Glutamatergic neuron (in vitro differentiated cells): ENCODE measurements around the gene HDAC4. TPM values are rescaled to one million over a fixed set of nuclear protein-coding genes. Genes with fewer than 3 reads are reported as not detected.
A peak's percentile ranks its signal among the peaks of the same experiment; 100 is the strongest.

Source experiments
- DNase-seq: peaks from one replicate; pipeline ENCODE4 v3.0.0; 2022
- H3K27ac Mint-ChIP-seq: one replicate; pipeline ENCODE4 v1.8.0; 2020; ENCODE audit warnings: mild to moderate bottlenecking, mixed read lengths, inconsistent platforms; ENCODE audit not compliant: unreplicated experiment
- H3K27me3 Mint-ChIP-seq: one replicate; pipeline ENCODE4 v1.8.0; 2020; ENCODE audit warnings: mild to moderate bottlenecking, moderate library complexity, mixed read lengths, inconsistent platforms; ENCODE audit not compliant: unreplicated experiment
- H3K36me3 Mint-ChIP-seq: one replicate; pipeline ENCODE4 v1.8.0; 2020; ENCODE audit warnings: mild to moderate bottlenecking, mixed read lengths, inconsistent platforms; ENCODE audit not compliant: unreplicated experiment
- H3K4me1 Mint-ChIP-seq: one replicate; pipeline ENCODE4 v1.8.0; 2020; ENCODE audit warnings: mild to moderate bottlenecking, low read depth, mixed read lengths, inconsistent platforms; ENCODE audit not compliant: unreplicated experiment
- H3K4me3 Mint-ChIP-seq: one replicate; pipeline ENCODE4 v1.8.0; 2020; ENCODE audit warnings: mild to moderate bottlenecking, mixed read lengths, inconsistent platforms; ENCODE audit not compliant: unreplicated experiment
- H3K9me3 Mint-ChIP-seq: one replicate; pipeline ENCODE4 v1.8.0; 2020; ENCODE audit warnings: mild to moderate bottlenecking, moderate library complexity, mixed read lengths, inconsistent platforms; ENCODE audit not compliant: unreplicated experiment
- total RNA-seq: library from RNA; stranded (reverse); fragmentation: NEBNext Ultra II Directional; extraction: Animal tissue kit (Norgen Biotek cat#: 25700); gene quantifications from one replicate; pipeline ENCODE4 v1.2.1, GENCODE V29; 2021; ENCODE audit not compliant: unreplicated experiment
- TF ChIP-seq, protein P1 (sequence below): fragments of 200-600 bp; sonication (generic); IDR thresholded peaks from one replicate; pipeline ENCODE4 v1.5.0; 2021; ENCODE audit not compliant: partially characterized antibody, unreplicated experiment

Gene HDAC4
- total RNA-seq, 1 donor from 2014 or later = 90.6 TPM

- Mint-ChIP-seq H3K36me3 (no peaks in the 10 kb centered on the region), H3K27me3 (peaks cover 2% of the 10 kb centered on the region), H3K27ac (peak overlapping the region; percentile 52), H3K9me3 (peaks cover 7% of the 10 kb centered on the region), H3K4me1 (peaks cover 47% of the 10 kb centered on the region), H3K4me3 (no peak overlapping the region)
- DNase-seq = no peak
- TF ChIP-seq, protein P1, sequence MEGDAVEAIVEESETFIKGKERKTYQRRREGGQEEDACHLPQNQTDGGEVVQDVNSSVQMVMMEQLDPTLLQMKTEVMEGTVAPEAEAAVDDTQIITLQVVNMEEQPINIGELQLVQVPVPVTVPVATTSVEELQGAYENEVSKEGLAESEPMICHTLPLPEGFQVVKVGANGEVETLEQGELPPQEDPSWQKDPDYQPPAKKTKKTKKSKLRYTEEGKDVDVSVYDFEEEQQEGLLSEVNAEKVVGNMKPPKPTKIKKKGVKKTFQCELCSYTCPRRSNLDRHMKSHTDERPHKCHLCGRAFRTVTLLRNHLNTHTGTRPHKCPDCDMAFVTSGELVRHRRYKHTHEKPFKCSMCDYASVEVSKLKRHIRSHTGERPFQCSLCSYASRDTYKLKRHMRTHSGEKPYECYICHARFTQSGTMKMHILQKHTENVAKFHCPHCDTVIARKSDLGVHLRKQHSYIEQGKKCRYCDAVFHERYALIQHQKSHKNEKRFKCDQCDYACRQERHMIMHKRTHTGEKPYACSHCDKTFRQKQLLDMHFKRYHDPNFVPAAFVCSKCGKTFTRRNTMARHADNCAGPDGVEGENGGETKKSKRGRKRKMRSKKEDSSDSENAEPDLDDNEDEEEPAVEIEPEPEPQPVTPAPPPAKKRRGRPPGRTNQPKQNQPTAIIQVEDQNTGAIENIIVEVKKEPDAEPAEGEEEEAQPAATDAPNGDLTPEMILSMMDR = no peak
Observed at GRCh38 chr2:239234191-239235175, 166.3 kb downstream of the HDAC4 start.

- Mint-ChIP-seq H3K4me1 (peaks cover 42% of the 10 kb centered on the region), H3K4me3 (no peak overlapping the region), H3K36me3 (no peaks in the 10 kb centered on the region), H3K27me3 (peaks cover 2% of the 10 kb centered on the region), H3K9me3 (peaks cover 5% of the 10 kb centered on the region), H3K27ac (no peak overlapping the region)
- no peak for DNase-seq
- TF ChIP-seq, protein P1 = no peak
Observed at GRCh38 chr2:239233576-239233975, 167.2 kb downstream of the HDAC4 start.

GRCh38 chr2:239232195-239232578 is 168.6 kb downstream of the HDAC4 start:
- H3K9me3 Mint-ChIP-seq = peaks cover 4% of the 10 kb centered on the region
- H3K4me1 Mint-ChIP-seq = peaks cover 43% of the 10 kb centered on the region
- peaks cover 2% of the 10 kb centered on the region for H3K27me3 Mint-ChIP-seq
- DNase-seq = no peak
- H3K36me3 Mint-ChIP-seq = no peaks in the 10 kb centered on the region
- no peak overlapping the region for H3K27ac Mint-ChIP-seq
- TF ChIP-seq, protein P1 = no peak
- H3K4me3 Mint-ChIP-seq = no peak overlapping the region

DNA sequence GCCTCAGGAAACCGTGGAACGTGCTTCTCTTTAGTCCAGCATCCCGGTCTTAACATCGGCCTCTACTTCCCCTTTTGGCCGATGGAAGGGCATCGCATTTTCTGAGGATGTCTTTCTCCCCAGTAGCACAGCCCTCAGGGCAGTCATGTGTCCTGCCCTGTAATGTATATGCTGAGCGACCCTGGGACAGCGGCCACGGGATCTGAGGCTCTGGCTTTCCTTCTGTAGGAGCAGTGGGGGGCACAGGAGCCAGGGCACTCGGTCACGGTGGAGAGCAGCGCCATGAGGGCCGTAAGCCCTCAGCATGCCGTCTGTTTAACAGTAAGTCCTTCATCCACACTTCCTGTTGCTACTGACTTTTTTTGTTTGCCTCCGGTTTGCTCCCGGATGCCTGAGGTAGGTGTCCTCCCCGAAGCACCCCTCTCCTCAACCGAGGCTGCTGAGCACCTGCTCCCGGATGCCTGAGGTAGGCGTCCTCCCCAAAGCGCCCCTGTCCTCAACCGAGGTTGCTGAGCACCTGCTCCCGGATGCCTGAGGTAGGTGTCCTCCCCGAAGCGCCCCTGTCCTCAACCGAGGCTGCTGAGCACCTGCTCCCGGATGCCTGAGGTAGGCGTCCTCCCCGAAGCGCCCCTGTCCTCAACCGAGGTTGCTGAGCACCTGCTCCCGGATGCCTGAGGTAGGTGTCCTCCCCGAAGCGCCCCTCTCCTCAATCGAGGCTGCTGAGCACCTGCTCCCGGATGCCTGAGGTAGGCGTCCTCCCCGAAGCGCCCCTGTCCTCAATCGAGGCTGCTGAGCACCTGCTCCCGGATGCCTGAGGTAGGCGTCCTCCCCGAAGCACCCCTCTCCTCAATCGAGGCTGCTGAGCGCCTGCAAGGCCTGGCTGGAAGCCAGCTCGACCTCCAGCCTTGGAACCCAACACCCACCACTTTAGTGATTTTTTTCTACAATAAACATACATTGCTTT is 169.3 kb downstream of the HDAC4 start:
- Mint-ChIP-seq H3K36me3 (no peaks in the 10 kb centered on the region), H3K9me3 (peaks cover 4% of the 10 kb centered on the region), H3K27ac (no peak overlapping the region), H3K4me1 (peaks cover 43% of the 10 kb centered on the region), H3K27me3 (peaks cover 2% of the 10 kb centered on the region), H3K4me3 (no peak overlapping the region)
- no peak for DNase-seq
- TF ChIP-seq, protein P1 = no peak
